ENCODE data around the gene SVIL. TPM values are rescaled to one million over a fixed set of nuclear protein-coding genes. Genes with fewer than 3 reads are reported as not detected.
"Not testable (repeated sequence)": the region's sequence is repeated elsewhere in the genome, so short reads cannot be mapped to it uniquely, and the experiment has no call there.

Gene SVIL
- total RNA-seq, 1 experiment from 2014 or later: 147 TPM

DNA sequence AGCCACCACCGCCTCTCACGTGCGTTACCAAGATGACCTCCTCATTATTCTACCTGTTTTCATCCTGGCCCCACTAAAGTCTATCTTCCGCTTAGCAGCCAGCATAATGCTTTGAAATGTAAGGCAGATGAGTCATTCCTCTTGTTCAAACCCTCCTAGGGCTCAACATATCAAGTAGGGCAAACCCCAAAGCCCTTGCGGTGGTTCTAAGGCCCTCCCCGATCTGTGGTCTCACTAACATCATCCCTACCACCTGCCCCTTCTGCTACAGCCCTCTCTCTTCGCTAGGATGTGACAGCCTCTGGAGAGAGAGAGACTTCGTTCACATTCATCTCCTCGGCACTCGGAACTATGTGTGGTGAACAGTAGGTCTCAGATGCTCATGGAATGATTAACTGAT, 94.8 kb downstream of the SVIL start:
- CTCF ChIA-PET: no interaction called here
- no peaks in the 10 kb centered on the region for H3K9me3 Mint-ChIP-seq (ENCODE audit: low read depth, unreplicated experiment)

DNA sequence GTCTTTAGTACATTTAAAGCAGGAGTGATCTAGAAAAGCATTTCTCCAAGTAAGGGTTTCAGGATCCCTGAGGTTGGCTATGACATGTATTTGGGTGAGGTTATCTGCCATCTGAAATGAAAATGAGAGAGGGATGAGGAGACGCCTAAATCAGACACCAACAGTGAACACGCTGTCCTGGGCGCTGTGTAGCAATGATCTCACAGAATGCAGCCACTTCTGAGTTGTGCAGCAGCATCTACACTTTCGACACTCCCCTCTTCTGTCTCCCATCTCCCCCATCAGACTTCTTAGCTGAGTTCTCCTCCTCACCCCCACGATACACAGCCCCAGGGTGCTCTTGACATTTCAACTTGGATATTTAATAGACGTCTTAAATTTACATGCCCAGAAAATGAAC, 95.4 kb downstream of the SVIL start:
- no peaks in the 10 kb centered on the region for H3K9me3 Mint-ChIP-seq (ENCODE audit: low read depth, unreplicated experiment)
- H3K4me3 Mint-ChIP-seq (ENCODE audit: low read depth, unreplicated experiment): no peak overlapping the region
- H3K36me3 Mint-ChIP-seq (ENCODE audit: insufficient read depth, unreplicated experiment): peaks cover 46% of the 10 kb centered on the region

More for the DNA sequence above, 94.8 kb downstream of the SVIL start:
- BruUV-seq (replicated peaks): no TSS peak
- no peaks in the 10 kb centered on the region for H3K27me3 Mint-ChIP-seq (ENCODE audit: unreplicated experiment)
- peaks cover 33% of the 10 kb centered on the region for H3K4me1 Mint-ChIP-seq (ENCODE audit: low read depth, unreplicated experiment)
- TF ChIP-seq, protein P1, sequence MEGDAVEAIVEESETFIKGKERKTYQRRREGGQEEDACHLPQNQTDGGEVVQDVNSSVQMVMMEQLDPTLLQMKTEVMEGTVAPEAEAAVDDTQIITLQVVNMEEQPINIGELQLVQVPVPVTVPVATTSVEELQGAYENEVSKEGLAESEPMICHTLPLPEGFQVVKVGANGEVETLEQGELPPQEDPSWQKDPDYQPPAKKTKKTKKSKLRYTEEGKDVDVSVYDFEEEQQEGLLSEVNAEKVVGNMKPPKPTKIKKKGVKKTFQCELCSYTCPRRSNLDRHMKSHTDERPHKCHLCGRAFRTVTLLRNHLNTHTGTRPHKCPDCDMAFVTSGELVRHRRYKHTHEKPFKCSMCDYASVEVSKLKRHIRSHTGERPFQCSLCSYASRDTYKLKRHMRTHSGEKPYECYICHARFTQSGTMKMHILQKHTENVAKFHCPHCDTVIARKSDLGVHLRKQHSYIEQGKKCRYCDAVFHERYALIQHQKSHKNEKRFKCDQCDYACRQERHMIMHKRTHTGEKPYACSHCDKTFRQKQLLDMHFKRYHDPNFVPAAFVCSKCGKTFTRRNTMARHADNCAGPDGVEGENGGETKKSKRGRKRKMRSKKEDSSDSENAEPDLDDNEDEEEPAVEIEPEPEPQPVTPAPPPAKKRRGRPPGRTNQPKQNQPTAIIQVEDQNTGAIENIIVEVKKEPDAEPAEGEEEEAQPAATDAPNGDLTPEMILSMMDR (IDR thresholded peaks at IDR 0.05; ENCODE audit: unreplicated experiment): no peak
- DNase-seq: no peak
- no peak overlapping the region for H3K4me3 Mint-ChIP-seq (ENCODE audit: low read depth, unreplicated experiment)
- peaks cover 40% of the 10 kb centered on the region for H3K36me3 Mint-ChIP-seq (ENCODE audit: insufficient read depth, unreplicated experiment)
- intact Hi-C loops (cut with micrococcal nuclease; ENCODE audit: unreplicated experiment): no loop called here
- no peak overlapping the region for H3K27ac Mint-ChIP-seq (ENCODE audit: unreplicated experiment)

DNA sequence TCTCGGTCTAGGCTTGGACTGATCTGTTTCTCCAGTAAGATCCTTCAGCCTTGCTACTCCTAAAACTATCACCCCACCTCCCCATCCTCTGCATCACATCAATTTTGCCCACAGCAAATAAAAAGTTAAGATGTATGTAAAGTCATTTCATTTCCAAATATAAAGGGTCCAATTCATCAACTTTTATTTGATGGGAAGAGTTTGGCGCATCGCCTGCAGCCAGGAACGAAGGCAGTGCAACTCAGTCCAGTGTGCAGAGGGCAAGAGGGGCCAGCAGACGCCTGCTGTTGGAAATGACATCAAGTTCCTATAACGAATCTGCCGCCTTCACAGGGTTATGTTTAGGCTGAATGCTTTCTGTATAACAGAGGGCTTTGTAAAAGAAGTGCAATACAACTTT, 97.0 kb downstream of the SVIL start:
- Mint-ChIP-seq H3K4me3 (ENCODE audit: low read depth, unreplicated experiment) (no peak overlapping the region), H3K9me3 (ENCODE audit: low read depth, unreplicated experiment) (no peaks in the 10 kb centered on the region), H3K36me3 (ENCODE audit: insufficient read depth, unreplicated experiment) (peaks cover 49% of the 10 kb centered on the region), H3K27me3 (ENCODE audit: unreplicated experiment) (no peaks in the 10 kb centered on the region), H3K27ac (ENCODE audit: unreplicated experiment) (no peak overlapping the region), H3K4me1 (ENCODE audit: low read depth, unreplicated experiment) (peaks cover 51% of the 10 kb centered on the region)
- TF ChIP-seq, protein P1 (IDR thresholded peaks at IDR 0.05; ENCODE audit: unreplicated experiment): no peak
- intact Hi-C loops (cut with micrococcal nuclease; ENCODE audit: unreplicated experiment): loop anchor here (5.0 to 10.0 kb wide), 2 partner anchors 55 to 197 kb away; no protein-coding TSS in a partner anchor
- CTCF ChIA-PET: no interaction called here
- BruUV-seq (replicated peaks): no TSS peak
- DNase-seq: no peak

More for the DNA sequence above, 95.4 kb downstream of the SVIL start:
- TF ChIP-seq, protein P1 (IDR thresholded peaks at IDR 0.05; ENCODE audit: unreplicated experiment): no peak
- Mint-ChIP-seq H3K4me1 (ENCODE audit: low read depth, unreplicated experiment) (peaks cover 39% of the 10 kb centered on the region), H3K27me3 (ENCODE audit: unreplicated experiment) (no peaks in the 10 kb centered on the region), H3K27ac (ENCODE audit: unreplicated experiment) (no peak overlapping the region)
- intact Hi-C loops (cut with micrococcal nuclease; ENCODE audit: unreplicated experiment): loop anchor here (5.0 to 10.0 kb wide), 2 partner anchors 53 to 195 kb away; no protein-coding TSS in a partner anchor
- no TSS peak for BruUV-seq (replicated peaks)
- CTCF ChIA-PET: no interaction called here
- no peak for DNase-seq

DNA sequence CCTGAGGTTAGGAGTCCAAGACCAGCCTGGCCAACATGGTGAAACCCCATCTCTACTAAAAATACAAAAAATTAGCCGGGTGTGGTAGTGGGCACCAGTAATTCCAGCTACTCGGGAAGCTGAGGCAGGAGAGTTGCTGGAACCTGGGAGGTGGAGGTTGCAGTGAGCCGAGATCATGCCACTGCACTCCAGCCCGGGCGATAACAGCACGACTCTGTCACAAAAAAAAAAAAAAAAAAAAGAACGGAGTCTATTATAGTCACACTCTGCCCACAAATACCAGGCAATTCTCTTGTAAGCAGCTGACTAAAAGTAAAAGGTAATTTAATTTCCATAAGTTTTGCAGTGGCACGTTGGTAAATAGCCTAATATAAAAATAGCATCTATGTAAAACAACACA, 98.1 kb downstream of the SVIL start:
- not testable (repeated sequence) for H3K9me3 Mint-ChIP-seq (ENCODE audit: low read depth, unreplicated experiment); H3K27me3 Mint-ChIP-seq (ENCODE audit: unreplicated experiment); DNase-seq; BruUV-seq (replicated peaks); H3K4me3 Mint-ChIP-seq (ENCODE audit: low read depth, unreplicated experiment)
- Mint-ChIP-seq H3K27ac (ENCODE audit: unreplicated experiment) (peak overlapping the region; percentile 60), H3K4me1 (ENCODE audit: low read depth, unreplicated experiment) (peaks cover 53% of the 10 kb centered on the region), H3K36me3 (ENCODE audit: insufficient read depth, unreplicated experiment) (peaks cover 42% of the 10 kb centered on the region)
- CTCF ChIA-PET: interaction anchor here (0.9 kb wide), 1 partner anchor 53 kb away, joined by 4 read pairs; no protein-coding TSS in a partner anchor
- intact Hi-C loops (cut with micrococcal nuclease; ENCODE audit: unreplicated experiment): loop anchor here (5.0 to 10.0 kb wide), 2 partner anchors 56 to 198 kb away; no protein-coding TSS in a partner anchor

DNA sequence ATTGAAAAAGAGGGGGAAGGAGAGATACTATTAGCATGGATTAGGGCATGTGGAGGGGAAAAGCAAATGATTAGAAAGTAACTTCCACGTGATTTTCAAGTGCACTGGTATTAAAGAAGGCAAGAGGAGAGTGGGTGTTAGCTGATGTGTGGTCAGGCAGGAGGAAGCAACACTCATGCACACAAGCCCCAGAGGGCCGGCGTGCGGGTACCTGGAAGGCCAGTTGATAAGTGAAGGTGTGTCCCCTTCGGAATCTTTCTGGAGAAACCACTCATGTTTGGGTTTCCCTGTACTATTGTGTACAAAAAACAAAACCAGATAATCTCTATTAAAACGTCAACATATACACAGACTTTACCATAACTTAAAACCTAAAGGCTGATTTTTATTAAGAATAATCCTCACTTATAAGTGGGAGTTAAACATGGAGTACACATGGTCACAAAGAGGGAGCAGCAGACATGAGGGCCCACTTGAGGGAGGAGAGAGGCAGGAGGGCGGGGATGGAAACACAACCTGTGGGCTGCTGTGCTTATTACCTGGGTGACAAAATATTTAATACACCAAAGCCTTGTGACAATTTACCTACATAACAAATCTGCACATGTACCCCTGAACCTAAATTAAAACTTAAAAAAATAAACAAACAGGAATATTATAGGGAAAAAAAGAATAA, 98.9 kb downstream of the SVIL start:
- Mint-ChIP-seq H3K27ac (ENCODE audit: unreplicated experiment) (peak overlapping the region; percentile 90), H3K27me3 (ENCODE audit: unreplicated experiment) (no peaks in the 10 kb centered on the region), H3K36me3 (ENCODE audit: insufficient read depth, unreplicated experiment) (peaks cover 46% of the 10 kb centered on the region), H3K4me1 (ENCODE audit: low read depth, unreplicated experiment) (peaks cover 53% of the 10 kb centered on the region), H3K9me3 (ENCODE audit: low read depth, unreplicated experiment) (no peaks in the 10 kb centered on the region), H3K4me3 (ENCODE audit: low read depth, unreplicated experiment) (peak overlapping the region; percentile 62)
- intact Hi-C loops (cut with micrococcal nuclease; ENCODE audit: unreplicated experiment): loop anchor here (5.0 to 10.0 kb wide), 2 partner anchors 56 to 199 kb away; no protein-coding TSS in a partner anchor
- BruUV-seq (replicated peaks): no TSS peak
- peak; percentile 61 for DNase-seq
- TF ChIP-seq, protein P1 (IDR thresholded peaks at IDR 0.05; ENCODE audit: unreplicated experiment): no peak
- CTCF ChIA-PET: interaction anchor here (0.6 to 1.5 kb wide), 11 partner anchors 11 to 219 kb away, joined by 3 to 16 read pairs (median 3); no protein-coding TSS in a partner anchor

Measured in Calu3 (cell line).